Neural progenitor cell (in vitro differentiated cells): Measurements from ENCODE around the gene TBCD. TPM values are rescaled to one million over a fixed set of nuclear protein-coding genes. Genes with fewer than 3 reads are reported as not detected.

ENCODE experiments used
- DNase-seq: peaks from one replicate; pipeline ENCODE4 v3.0.0-alpha.2; 2016; ENCODE audit warnings: low spot score
- H2AFZ ChIP-seq: fragments of 200-600 bp; sonication (generic); replicated peaks from 2 replicates; pipeline ENCODE4 v1.6.1; 2016; ENCODE audit warnings: antibody characterized with exemption
- H3F3A ChIP-seq: fragments of 200-600 bp; sonication (generic); 2 replicates; pipeline ENCODE4 v1.6.1; 2016; ENCODE audit warnings: antibody characterized with exemption, low read depth
- H3K27ac ChIP-seq: fragments of 200-600 bp; sonication (generic); 2 replicates; pipeline ENCODE4 v1.5.1; 2016; ENCODE audit warnings: mild to moderate bottlenecking
- H3K27me3 ChIP-seq: fragments of 200-600 bp; sonication (generic); 2 replicates; pipeline ENCODE4 v1.6.1; 2016; ENCODE audit warnings: mild to moderate bottlenecking, moderate library complexity
- H3K36me3 ChIP-seq: fragments of 200-600 bp; sonication (generic); 2 replicates; pipeline ENCODE4 v1.5.1; 2016
- H3K4me1 ChIP-seq: fragments of 200-600 bp; sonication (generic); 2 replicates; pipeline ENCODE4 v1.6.1; 2016; ENCODE audit warnings: mixed run types
- H3K4me2 ChIP-seq: fragments of 200-600 bp; sonication (generic); 2 replicates; pipeline ENCODE4 v1.6.1; 2016
- H3K4me3 ChIP-seq: fragments of 200-600 bp; sonication (generic); 2 replicates; pipeline ENCODE4 v1.5.1; 2016
- H3K79me2 ChIP-seq: fragments of 200-600 bp; sonication (generic); 2 replicates; pipeline ENCODE4 v1.6.1; 2016; ENCODE audit warnings: low read depth
- H3K9ac ChIP-seq: fragments of 200-600 bp; sonication (generic); 2 replicates; pipeline ENCODE4 v1.6.1; 2016
- H3K9me3 ChIP-seq: fragments of 200-600 bp; sonication (generic); 2 replicates; pipeline ENCODE4 v1.5.1; 2016; ENCODE audit warnings: low read depth
- H4K20me1 ChIP-seq: fragments of 200-600 bp; sonication (generic); 2 replicates; pipeline ENCODE4 v1.6.1; 2016; ENCODE audit warnings: low read depth
- H3K27ac Mint-ChIP-seq: 3 replicates; pipeline ENCODE4 v1.8.0; 2021; ENCODE audit warnings: mixed read lengths
- H3K27me3 Mint-ChIP-seq: 2 replicates; pipeline ENCODE4 v1.8.0; 2022; ENCODE audit warnings: low read depth, mild to moderate bottlenecking, inconsistent platforms, moderate library complexity, mixed read lengths; ENCODE audit not compliant: insufficient read depth
- H3K36me3 Mint-ChIP-seq: 3 replicates; pipeline ENCODE4 v1.8.0; 2021; ENCODE audit warnings: mixed read lengths
- H3K4me1 Mint-ChIP-seq: 3 replicates; pipeline ENCODE4 v1.8.0; 2021; ENCODE audit warnings: mixed read lengths
- H3K4me3 Mint-ChIP-seq: 3 replicates; pipeline ENCODE4 v1.8.0; 2021; ENCODE audit warnings: mild to moderate bottlenecking, moderate library complexity, mixed read lengths
- H3K9me3 Mint-ChIP-seq: 3 replicates; pipeline ENCODE4 v1.8.0; 2020; ENCODE audit warnings: mixed read lengths
- EZH2 ChIP-seq: fragments of 200-600 bp; sonication (generic); IDR thresholded peaks from 2 replicates; pipeline ENCODE4 v1.6.1; 2017; ENCODE audit warnings: antibody characterized with exemption, mild to moderate bottlenecking, moderate library complexity
- EZH2phosphoT487 ChIP-seq: fragments of 200-600 bp; sonication (generic); IDR thresholded peaks from 2 replicates; pipeline ENCODE4 v1.6.1; 2017; ENCODE audit warnings: antibody characterized with exemption
- total RNA-seq: library from RNA; depleted of rRNA; stranded (reverse); fragments of >200 nt; gene quantifications from 2 replicates; pipeline ENCODE4 v1.2.3, GENCODE V29; 2015; ENCODE audit warnings: low replicate concordance
- TF ChIP-seq, protein P1 (sequence below): fragments of 200-600 bp; sonication (generic); IDR thresholded peaks from 2 replicates; pipeline ENCODE4 v1.5.1; 2017; ENCODE audit warnings: antibody characterized with exemption, mild to moderate bottlenecking

The TBCD gene
- total RNA-seq, 1 donor from 2014 or later, result 76.4 TPM

DNA sequence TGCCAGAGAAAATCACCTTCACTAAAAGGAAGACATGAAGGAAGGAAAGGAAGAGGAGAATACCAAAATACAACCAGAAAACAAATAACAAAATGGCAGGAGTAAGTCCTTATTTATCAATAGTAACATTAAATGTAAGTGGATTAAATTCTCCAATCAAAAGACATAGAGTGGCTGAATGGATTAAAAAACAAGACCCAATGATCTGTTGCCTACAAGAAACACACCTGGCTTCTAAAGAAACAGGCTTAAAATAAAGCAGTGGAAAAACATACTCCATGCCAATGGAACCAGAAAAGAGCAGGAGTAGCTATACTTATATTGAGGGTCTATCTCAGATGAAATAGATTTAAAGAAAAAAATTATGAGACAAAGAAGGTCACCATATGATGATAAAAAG, 241.1 kb downstream of the TBCD start:
- Mint-ChIP-seq H3K9me3 (peaks cover 54% of the 10 kb centered on the region), H3K4me3 (no peak overlapping the region), H3K36me3 (peaks cover 40% of the 10 kb centered on the region), H3K4me1 (no peaks in the 10 kb centered on the region), H3K27me3 (peaks cover 2% of the 10 kb centered on the region), H3K27ac (no peak overlapping the region)
- Histone ChIP-seq H3K4me2 (no peak overlapping the region), H3K4me1 (no peaks in the 10 kb centered on the region), H2AFZ (no peak overlapping the region), H3K79me2 (no peaks in the 10 kb centered on the region), H4K20me1 (no peaks in the 10 kb centered on the region), H3K9ac (no peak overlapping the region), H3K36me3 (peaks cover 4% of the 10 kb centered on the region), H3K4me3 (no peak overlapping the region), H3K27ac (no peak overlapping the region), H3K27me3 (no peaks in the 10 kb centered on the region), H3K9me3 (peaks cover 8% of the 10 kb centered on the region), H3F3A (no peaks in the 10 kb centered on the region)
- TF ChIP-seq, protein P1, sequence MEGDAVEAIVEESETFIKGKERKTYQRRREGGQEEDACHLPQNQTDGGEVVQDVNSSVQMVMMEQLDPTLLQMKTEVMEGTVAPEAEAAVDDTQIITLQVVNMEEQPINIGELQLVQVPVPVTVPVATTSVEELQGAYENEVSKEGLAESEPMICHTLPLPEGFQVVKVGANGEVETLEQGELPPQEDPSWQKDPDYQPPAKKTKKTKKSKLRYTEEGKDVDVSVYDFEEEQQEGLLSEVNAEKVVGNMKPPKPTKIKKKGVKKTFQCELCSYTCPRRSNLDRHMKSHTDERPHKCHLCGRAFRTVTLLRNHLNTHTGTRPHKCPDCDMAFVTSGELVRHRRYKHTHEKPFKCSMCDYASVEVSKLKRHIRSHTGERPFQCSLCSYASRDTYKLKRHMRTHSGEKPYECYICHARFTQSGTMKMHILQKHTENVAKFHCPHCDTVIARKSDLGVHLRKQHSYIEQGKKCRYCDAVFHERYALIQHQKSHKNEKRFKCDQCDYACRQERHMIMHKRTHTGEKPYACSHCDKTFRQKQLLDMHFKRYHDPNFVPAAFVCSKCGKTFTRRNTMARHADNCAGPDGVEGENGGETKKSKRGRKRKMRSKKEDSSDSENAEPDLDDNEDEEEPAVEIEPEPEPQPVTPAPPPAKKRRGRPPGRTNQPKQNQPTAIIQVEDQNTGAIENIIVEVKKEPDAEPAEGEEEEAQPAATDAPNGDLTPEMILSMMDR, result no peak
- TF ChIP-seq EZH2phosphoT487, result no peak
- TF ChIP-seq EZH2, result no peak
- DNase-seq, result no peak

Other genes starting within 250 kb of the TBCD start
- 28.1 and 45.9 TPM in 2 replicates for gene FOXK2, start 232.3 kb upstream of the TBCD start, total RNA-seq
- 110 and 145 TPM in 2 replicates for gene WDR45B, start 103.6 kb upstream of the TBCD start, total RNA-seq
- 5.6 and 10.3 TPM in 2 replicates for gene RAB40B, start 53.4 kb upstream of the TBCD start, total RNA-seq
- gene FN3KRP, start 35.4 kb upstream of the TBCD start, total RNA-seq, result 19.2 and 29.8 TPM in 2 replicates
- 3.3 and 4.0 TPM in 2 replicates for gene FN3K, start 16.4 kb upstream of the TBCD start, total RNA-seq
- not detected in 2 replicates for gene ZNF750, start 88.0 kb downstream of the TBCD start, total RNA-seq